NCI-H2227 treated with DMSO at 0.1 percent for 48 hours (cell line): ENCODE results near the gene TSPAN18.

Experiments used
- DNase-seq: peaks from one replicate; lab custom pipeline; 2025; lab: John Stamatoyannopoulos, UW

TSPAN18 gene

GRCh38 chr11:44737245-44738085 lies 10.7 kb downstream of the TSPAN18 start:
- no peak for DNase-seq

- DNase-seq, result no peak
These were observed 12.0 kb downstream of the TSPAN18 start for GRCh38 chr11:44738791-44739190.

GRCh38 chr11:44740967-44741366 lies 14.2 kb downstream of the TSPAN18 start:
- DNase-seq, result no peak

- no peak for DNase-seq
These were observed 15.2 kb downstream of the TSPAN18 start for GRCh38 chr11:44741976-44742375.

GRCh38 chr11:44742508-44743246 lies 15.9 kb downstream of the TSPAN18 start:
- no peak for DNase-seq

GRCh38 chr11:44743326-44743725 lies 16.6 kb downstream of the TSPAN18 start:
- DNase-seq, result no peak

- no peak for DNase-seq
These were observed 17.3 kb downstream of the TSPAN18 start for GRCh38 chr11:44743959-44744557.

- no peak for DNase-seq
These were observed 20.1 kb downstream of the TSPAN18 start for GRCh38 chr11:44746894-44747293.

- DNase-seq, result no peak
These were observed 20.6 kb downstream of the TSPAN18 start for GRCh38 chr11:44747316-44747715.

GRCh38 chr11:44747836-44748235 lies 21.1 kb downstream of the TSPAN18 start:
- DNase-seq, result no peak

GRCh38 chr11:44748606-44749005 lies 21.8 kb downstream of the TSPAN18 start:
- no peak for DNase-seq

- DNase-seq, result no peak
These were observed 22.4 kb downstream of the TSPAN18 start for GRCh38 chr11:44749189-44749588.

- DNase-seq, result no peak
These were observed 24.0 kb downstream of the TSPAN18 start for GRCh38 chr11:44750551-44751465.

- DNase-seq, result no peak
These were observed 25.5 kb downstream of the TSPAN18 start for GRCh38 chr11:44752300-44752699.

GRCh38 chr11:44752713-44753112 lies 26.0 kb downstream of the TSPAN18 start:
- DNase-seq, result no peak

- DNase-seq, result no peak
These were observed 27.3 kb downstream of the TSPAN18 start for GRCh38 chr11:44753961-44754645.

- DNase-seq, result no peak
These were observed 28.3 kb downstream of the TSPAN18 start for GRCh38 chr11:44754876-44755555.

- no peak for DNase-seq
These were observed 29.1 kb downstream of the TSPAN18 start for GRCh38 chr11:44755556-44756523.

GRCh38 chr11:44758983-44759382 lies 32.2 kb downstream of the TSPAN18 start:
- no peak for DNase-seq
